GM04503 (cell line): ENCODE measurements around the gene NWD2.
"Not testable (repeated sequence)": the region's sequence is repeated elsewhere in the genome, so short reads cannot be mapped to it uniquely, and the experiment has no call there.

Experiments
- DNase-seq: peaks from one replicate; pipeline ENCODE4 v3.0.0-alpha.2; 2012; ENCODE audit warnings: low read depth

NWD2 gene

DNA sequence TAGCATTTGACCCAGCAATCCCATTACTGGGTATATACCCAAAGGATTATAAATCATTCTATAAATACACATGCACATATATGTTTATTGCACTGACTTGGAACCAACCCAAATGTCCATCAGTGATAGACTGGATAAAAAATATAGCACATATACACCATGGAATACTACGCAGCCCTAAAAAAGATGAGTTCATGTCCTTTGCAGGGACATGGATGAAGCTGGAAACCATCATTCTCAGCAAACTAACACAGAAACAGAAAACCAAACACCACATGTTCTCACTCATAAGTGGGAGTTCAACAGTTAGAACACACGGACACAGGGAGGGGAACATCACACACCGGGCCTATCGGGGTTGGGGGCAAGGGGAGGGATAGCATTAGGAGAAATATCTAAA lies 250.8 kb downstream of the NWD2 start:
- not testable (repeated sequence) for DNase-seq
